Fibroblast of lung (primary cell): Measurements from ENCODE around the gene ATG10. TPM values are rescaled to one million over a fixed set of nuclear protein-coding genes. Genes with fewer than 3 reads are reported as not detected.
A peak's percentile ranks its signal among the peaks of the same experiment; 100 is the strongest.

ENCODE experiments used
- DNase-seq, 2 donors: peaks; one replicate each; pipeline versions ENCODE4 v3.0.0 to v3.0.0-alpha.2; 2010; ENCODE audit warnings: low read depth in 2 of 2
- H2AFZ ChIP-seq: 2 replicates; pipeline ENCODE4 v1.5.1; 2012; ENCODE audit warnings: low read length, control low read depth, inconsistent platforms
- H3K27ac ChIP-seq: 2 replicates; pipeline ENCODE4 v1.5.1; 2011; ENCODE audit warnings: low read length, control low read depth; ENCODE audit not compliant: insufficient read depth
- H3K27me3 ChIP-seq: 2 replicates; pipeline ENCODE4 v1.5.1; 2011; ENCODE audit warnings: mild to moderate bottlenecking, low read length; ENCODE audit not compliant: control insufficient read depth, insufficient read depth
- H3K36me3 ChIP-seq: 2 replicates; pipeline ENCODE4 v1.5.1; 2011; ENCODE audit warnings: low read length; ENCODE audit not compliant: control insufficient read depth, insufficient read depth
- H3K4me1 ChIP-seq: 2 replicates; pipeline ENCODE4 v1.5.1; 2011; ENCODE audit warnings: low read length; ENCODE audit not compliant: control insufficient read depth, insufficient read depth; ENCODE audit errors: extremely low read depth
- H3K4me2 ChIP-seq: 2 replicates; pipeline ENCODE4 v1.5.1; 2011; ENCODE audit warnings: low read length, control low read depth; ENCODE audit not compliant: insufficient read depth; ENCODE audit errors: extremely low read depth
- H3K4me3 ChIP-seq, 4 experiments: fragments of 200-600 bp in 1 of 4; sonication (generic) in 1 of 4; replicated peaks in 1 of 4; 2 replicates each; pipeline ENCODE4 v1.5.1; 2011 to 2016; ENCODE audit warnings: low read length in 4 of 4, low read depth in 3 of 4, mild to moderate bottlenecking in 3 of 4, control low read depth in 2 of 4, inconsistent platforms in 1 of 4, mixed read lengths in 1 of 4; ENCODE audit not compliant: insufficient read depth in 1 of 4; ENCODE audit errors: control extremely low read depth in 1 of 4
- H3K79me2 ChIP-seq: 2 replicates; pipeline ENCODE4 v1.5.1; 2012; ENCODE audit warnings: mild to moderate bottlenecking, low read length, inconsistent platforms; ENCODE audit not compliant: control insufficient read depth, insufficient read depth
- H3K9ac ChIP-seq: 2 replicates; pipeline ENCODE4 v1.5.1; 2011; ENCODE audit warnings: mild to moderate bottlenecking, low read length, control low read depth; ENCODE audit not compliant: insufficient read depth
- H3K9me3 ChIP-seq: 2 replicates; pipeline ENCODE4 v1.5.1; 2012; ENCODE audit warnings: low read depth, low read length; ENCODE audit not compliant: control insufficient read depth, insufficient read depth
- H4K20me1 ChIP-seq: 2 replicates; pipeline ENCODE4 v1.5.1; 2011; ENCODE audit warnings: low read length; ENCODE audit not compliant: control insufficient read depth, insufficient read depth; ENCODE audit errors: extremely low read depth
- CTCF ChIP-seq, 2 donors: IDR thresholded peaks in 1 of 2; conservative IDR thresholded peaks in 1 of 2; 1 replicate in 1 of 2; 2 replicates in 1 of 2; pipeline ENCODE4 v1.5.1; 2011 to 2012; ENCODE audit warnings: low read length in 2 of 2, control low read depth in 1 of 2, inconsistent platforms in 1 of 2, low read depth in 1 of 2, mild to moderate bottlenecking in 1 of 2
- EZH2 ChIP-seq: IDR thresholded peaks from 2 replicates; pipeline ENCODE4 v1.5.1; 2012; ENCODE audit warnings: low read length, control low read depth, mild to moderate bottlenecking; ENCODE audit errors: missing control alignments
- polyA plus RNA-seq, 2 donors: library from polyadenylated mRNA; depleted of rRNA in 1 of 2; stranded (reverse) in 1 of 2; unstranded in 1 of 2; fragments of >200 nt; gene quantifications; 2 replicates each; pipeline ENCODE4 v1.2.1, GENCODE V29; 2011 to 2012; ENCODE audit warnings: missing spikeins in 1 of 2
- total RNA-seq: library from RNA; depleted of rRNA; stranded (reverse); fragments of >200 nt; gene quantifications from 2 replicates; pipeline ENCODE4 v1.2.1, GENCODE V29; 2014

The ATG10 gene
- total and polyA plus RNA-seq, 2 donors (not counting 1 experiment from before 2014, with no cell fraction given), result 2.5 to 8.8 TPM

- H3K4me1 ChIP-seq, result no peaks in the 10 kb centered on the region
- H3K27me3 ChIP-seq, result no peaks in the 10 kb centered on the region
- no peaks in the 10 kb centered on the region for H3K79me2 ChIP-seq
- no peaks in the 10 kb centered on the region for H3K36me3 ChIP-seq
- TF ChIP-seq CTCF (conservative IDR thresholded peaks at IDR 0.05 in 1 of 2, IDR thresholded peaks at IDR 0.05 in 1 of 2; ENCODE audit: low read depth in 1 of 2, low read length in 2 of 2) (no peak), EZH2 (no peak)
- no peak for DNase-seq
- no peak overlapping the region for H3K27ac ChIP-seq
- no peak overlapping the region for H3K4me2 ChIP-seq
- H3K9ac ChIP-seq, result no peak overlapping the region
- no peak overlapping the region for H2AFZ ChIP-seq
- no peak overlapping the region for H3K4me3 ChIP-seq
- H3K9me3 ChIP-seq, result no peaks in the 10 kb centered on the region
- no peaks in the 10 kb centered on the region for H4K20me1 ChIP-seq
Measured at GRCh38 chr5:82244151-82244550, 272.3 kb downstream of the ATG10 start.

- Histone ChIP-seq H3K4me2 (no peak overlapping the region), H3K9ac (no peak overlapping the region), H3K79me2 (no peaks in the 10 kb centered on the region), H3K4me1 (no peaks in the 10 kb centered on the region), H2AFZ (no peak overlapping the region), H3K9me3 (no peaks in the 10 kb centered on the region), H4K20me1 (no peaks in the 10 kb centered on the region), H3K27ac (no peak overlapping the region), H3K4me3 (no peak overlapping the region), H3K36me3 (no peaks in the 10 kb centered on the region), H3K27me3 (no peaks in the 10 kb centered on the region)
- peak in 1 of 2 donors; percentile 11 for DNase-seq
- TF ChIP-seq CTCF (conservative IDR thresholded peaks at IDR 0.05 in 1 of 2, IDR thresholded peaks at IDR 0.05 in 1 of 2; ENCODE audit: low read depth in 1 of 2, low read length in 2 of 2), result peak in 1 of 2 donors; percentile 5
- TF ChIP-seq EZH2, result no peak
Measured at GRCh38 chr5:82244854-82245635, 273.2 kb downstream of the ATG10 start.

- Histone ChIP-seq H3K79me2 (no peaks in the 10 kb centered on the region), H3K4me3 (no peak overlapping the region), H3K9me3 (no peaks in the 10 kb centered on the region), H3K36me3 (no peaks in the 10 kb centered on the region), H3K27ac (no peak overlapping the region), H3K4me1 (no peaks in the 10 kb centered on the region), H4K20me1 (no peaks in the 10 kb centered on the region), H3K4me2 (no peak overlapping the region), H2AFZ (no peak overlapping the region), H3K9ac (no peak overlapping the region), H3K27me3 (no peaks in the 10 kb centered on the region)
- TF ChIP-seq CTCF (conservative IDR thresholded peaks at IDR 0.05 in 1 of 2, IDR thresholded peaks at IDR 0.05 in 1 of 2; ENCODE audit: low read depth in 1 of 2, low read length in 2 of 2) (no peak), EZH2 (no peak)
- DNase-seq, result no peak
Measured at GRCh38 chr5:82246960-82247574, 275.2 kb downstream of the ATG10 start.
